NOMO-1 treated with DMSO at 0.1 percent for 48 hours (cell line): Measurements from ENCODE around the gene AGR3.
A peak's percentile ranks its signal among the peaks of the same experiment; 100 is the strongest.

Experiments
- DNase-seq: peaks from one replicate; lab custom pipeline; 2025; ENCODE audit not compliant: unreplicated experiment; lab: John Stamatoyannopoulos, UW

The AGR3 gene

DNA sequence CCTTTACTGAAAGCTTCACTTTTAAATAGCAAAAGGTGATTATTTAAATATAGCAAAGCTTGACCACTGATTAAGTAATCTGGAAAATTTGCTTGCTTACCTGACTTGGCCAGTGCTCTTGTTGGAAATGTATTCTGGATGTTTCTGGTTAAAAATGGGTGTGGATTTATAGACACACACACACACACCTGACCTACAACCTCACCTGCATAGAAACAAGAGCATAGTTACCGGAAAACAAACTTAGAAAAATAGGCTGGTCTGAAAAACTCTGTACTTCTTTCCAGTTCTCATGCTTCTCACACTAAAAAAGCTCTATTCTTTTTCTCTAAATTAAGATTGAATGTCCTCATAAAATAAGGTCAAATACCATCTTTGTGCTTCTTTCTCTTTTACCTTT lies at the start of gene AGR3:
AGR3 (minus strand) TSS at position 140 of the 400 bp plus-strand sequence. CDS start 3,365 bp downstream, outside the sequence.
- no peak for DNase-seq

- no peak for DNase-seq
These were observed 49.2 kb upstream of the AGR3 start for GRCh38 chr7:16930946-16931345.

DNA sequence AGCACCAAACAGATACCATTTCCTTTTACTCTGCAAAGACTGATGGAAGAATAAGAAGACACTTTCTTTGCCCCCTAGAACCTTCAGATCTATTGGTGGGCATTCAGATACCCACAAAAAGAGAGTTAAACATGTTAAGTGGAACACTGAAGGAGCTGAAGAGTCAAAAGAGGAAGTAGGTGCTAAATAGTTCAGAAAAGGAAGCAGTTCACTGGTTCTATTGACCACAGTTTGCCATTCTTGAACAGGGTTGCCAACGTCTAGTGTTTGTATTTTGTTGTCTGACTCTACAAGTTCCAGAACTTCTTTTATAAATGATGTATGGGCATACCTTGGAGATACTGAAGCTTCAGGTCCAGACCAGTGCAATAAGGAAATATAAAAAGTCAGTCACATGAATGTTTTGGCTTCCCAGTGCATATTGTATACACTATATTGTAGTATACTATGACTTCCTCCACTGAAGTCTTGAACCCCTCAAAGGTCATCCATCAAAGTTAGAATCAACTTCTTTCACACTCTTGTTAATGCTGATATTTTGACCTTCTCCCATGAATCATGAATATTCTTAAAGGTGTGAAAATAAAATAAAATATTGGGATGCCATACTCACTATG lies 47.5 kb upstream of the AGR3 start:
- DNase-seq, result peak; percentile 97

DNA sequence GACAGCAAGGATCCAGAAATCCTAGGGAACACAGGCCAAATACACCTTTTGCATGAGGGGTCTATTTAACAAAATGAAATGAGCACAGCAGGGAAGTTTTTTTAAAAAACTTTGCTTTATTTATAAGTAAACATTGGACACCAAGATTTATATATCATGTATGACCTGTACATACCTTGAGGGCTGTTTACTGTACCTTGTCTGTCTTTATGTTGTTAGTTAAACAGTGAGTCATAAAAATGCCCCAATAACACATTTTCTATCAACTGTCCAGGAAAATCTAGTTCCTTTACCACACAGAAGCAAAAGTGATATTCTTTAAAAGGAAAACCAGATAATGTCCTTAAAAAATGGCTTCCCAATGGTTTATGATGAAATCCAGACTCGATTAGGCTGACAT lies 45.1 kb upstream of the AGR3 start:
- no peak for DNase-seq

- peak; percentile 71 for DNase-seq
These were observed 44.5 kb upstream of the AGR3 start for GRCh38 chr7:16926283-16926682.

GRCh38 chr7:16925609-16926008 lies 43.8 kb upstream of the AGR3 start:
- DNase-seq, result no peak

DNA sequence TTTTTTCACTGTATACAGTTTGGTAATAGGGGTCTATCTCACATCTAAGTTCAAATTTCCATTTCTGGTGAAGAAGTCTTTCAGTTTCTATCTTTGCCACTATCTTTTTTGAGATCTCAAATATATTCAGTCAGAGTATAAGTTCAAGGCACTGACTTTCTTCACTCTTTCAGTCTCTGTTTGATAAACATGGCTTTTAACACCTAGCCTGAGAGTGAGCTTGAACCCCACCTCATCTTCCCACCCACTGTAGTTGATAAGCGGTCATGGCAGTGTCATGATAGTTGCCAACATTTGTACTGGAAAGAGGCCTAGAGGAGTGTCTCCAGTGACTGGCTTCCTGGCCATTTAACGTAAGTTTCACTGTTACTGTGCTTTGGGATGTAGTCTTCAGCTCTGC lies 41.2 kb upstream of the AGR3 start:
- DNase-seq, result no peak

DNA sequence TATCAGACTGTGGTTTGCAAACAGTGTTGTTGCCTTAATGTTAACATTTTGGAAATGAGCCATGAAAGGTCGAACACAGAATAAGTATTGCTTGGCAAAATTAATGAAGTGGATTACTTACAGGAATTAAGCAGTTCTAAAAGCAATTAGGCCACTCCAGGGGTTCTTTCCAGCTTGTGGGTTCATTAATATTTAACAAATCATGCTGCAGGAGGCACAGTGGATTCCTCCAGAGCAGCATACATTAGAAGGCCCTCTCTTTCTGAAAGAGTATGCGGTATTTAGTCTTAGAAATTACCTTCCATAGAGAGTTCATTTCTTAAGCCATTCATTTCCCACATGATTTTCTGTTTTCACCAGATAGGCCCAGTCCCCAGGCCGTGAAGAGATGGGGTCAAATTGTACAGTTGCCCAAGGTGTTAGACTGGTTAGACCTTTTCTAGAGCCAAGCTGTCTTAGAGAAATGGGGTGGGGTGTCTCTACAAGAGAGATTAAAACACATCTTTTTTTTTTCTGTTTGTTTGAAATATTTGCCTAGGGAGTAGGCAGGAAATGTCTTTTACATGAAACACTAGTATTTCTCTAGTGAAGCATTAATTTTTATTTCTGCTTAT lies 40.0 kb upstream of the AGR3 start:
- DNase-seq, result no peak

GRCh38 chr7:16921151-16921550 lies 39.4 kb upstream of the AGR3 start:
- no peak for DNase-seq

DNA sequence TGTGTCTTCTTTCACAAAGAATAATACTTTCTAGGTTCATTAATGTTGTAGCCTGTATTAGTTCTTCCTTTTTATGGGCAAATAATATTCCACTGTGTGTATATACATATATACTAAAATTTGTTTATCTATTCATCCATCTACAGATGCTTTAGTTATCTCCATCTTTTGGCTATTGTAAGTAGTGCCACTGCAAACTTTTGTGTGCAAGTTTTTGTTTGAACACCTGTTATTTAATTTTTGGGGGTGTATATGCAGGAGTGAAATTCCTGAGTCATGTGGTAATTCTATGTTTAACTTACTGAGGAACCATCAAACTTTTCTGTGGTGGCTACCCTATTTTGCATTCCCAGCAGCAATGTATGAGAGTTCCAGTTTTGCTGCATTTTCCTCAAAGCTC lies 37.7 kb upstream of the AGR3 start:
- DNase-seq, result no peak

DNA sequence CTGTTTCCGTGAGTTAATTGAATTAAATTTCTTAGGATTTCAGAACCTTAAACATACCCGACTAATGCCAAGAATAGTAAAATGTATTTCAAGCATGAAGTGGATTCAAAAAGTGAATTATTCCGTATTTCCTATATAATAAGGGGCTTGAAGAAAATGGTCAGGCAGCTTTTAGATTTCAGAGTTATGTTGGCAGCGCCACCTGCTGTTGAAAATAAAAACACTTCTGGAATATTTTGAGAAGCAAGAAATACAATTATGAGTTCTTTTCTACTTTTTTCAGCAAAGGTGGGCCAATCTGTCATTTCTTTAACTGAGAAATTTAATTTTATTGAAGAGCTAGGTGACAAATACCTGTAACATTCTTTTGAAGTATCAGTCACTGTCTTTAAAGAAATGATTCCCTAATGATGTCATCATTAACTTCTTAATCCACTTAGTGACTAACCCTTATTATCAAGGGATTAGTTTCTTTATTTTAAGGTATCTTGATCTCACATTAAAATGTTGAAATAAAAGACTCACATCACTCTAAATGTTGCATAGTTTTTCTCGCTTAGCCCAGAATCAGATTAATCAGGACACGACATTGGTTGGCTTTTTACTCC lies 36.6 kb upstream of the AGR3 start:
- peak; percentile 52 for DNase-seq

DNA sequence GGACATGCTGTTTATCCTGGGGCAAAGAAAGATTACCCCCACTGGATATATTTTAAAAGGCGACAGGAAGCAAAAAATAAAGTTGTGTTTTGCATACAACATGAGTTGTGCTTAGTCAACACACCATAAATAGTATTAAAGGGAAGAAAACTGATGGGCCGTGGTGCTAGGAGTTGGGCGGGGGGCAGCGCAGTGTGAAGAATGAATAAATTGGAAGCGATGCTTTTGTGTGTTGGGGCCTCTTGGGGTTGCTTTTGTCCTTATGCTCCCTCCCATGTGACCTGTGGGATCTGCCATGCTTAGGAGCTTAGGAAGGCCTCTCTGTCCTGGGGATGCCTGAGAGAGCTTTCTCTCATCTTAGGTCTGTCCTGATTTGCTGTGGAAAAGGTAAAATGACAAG lies 35.0 kb upstream of the AGR3 start:
- no peak for DNase-seq

DNA sequence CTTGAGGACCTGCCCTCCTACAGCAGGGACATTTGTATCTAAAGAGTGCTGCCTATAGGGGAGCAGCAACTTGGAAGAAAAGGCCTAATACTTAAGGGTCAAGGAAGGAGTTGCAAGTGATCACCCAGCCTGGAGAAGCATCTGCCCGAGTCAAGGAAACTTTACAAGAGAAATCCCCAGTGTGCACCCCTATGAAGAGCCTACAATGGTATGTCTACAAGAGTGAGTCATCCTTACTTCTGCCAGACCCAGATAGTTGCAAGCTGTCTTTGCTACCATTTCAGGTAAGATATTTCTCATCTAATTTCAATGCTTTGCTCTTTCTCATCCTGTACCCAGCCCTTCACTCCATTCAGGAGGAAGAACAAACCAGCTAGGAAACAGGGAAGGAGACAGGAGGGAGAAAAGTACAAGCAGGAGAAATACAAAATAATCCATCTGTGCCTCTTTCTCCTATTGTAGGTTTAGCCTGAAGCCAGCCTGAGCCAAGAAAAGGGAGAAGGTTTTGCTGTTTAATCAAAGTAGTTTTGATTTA lies 34.4 kb upstream of the AGR3 start:
- DNase-seq, result no peak

DNA sequence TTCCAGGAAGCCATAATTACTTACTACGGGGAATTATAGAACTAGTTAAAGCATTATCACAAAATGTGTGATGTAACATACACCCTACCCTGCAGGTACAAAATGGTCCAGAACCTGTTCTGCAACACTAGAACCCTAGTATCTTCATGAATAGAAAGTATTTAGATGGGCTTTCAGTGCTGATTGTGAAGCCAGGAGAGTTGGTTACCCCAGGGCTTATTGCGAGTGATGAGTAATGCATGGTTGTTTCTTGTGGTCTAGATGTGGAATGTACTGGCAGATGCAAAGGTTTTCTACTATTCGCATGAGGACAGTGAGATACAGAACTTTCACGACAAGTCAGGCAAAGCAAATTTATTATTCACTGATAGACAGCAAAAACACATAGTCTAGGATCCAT lies 33.6 kb upstream of the AGR3 start:
- DNase-seq, result peak; percentile 36

DNA sequence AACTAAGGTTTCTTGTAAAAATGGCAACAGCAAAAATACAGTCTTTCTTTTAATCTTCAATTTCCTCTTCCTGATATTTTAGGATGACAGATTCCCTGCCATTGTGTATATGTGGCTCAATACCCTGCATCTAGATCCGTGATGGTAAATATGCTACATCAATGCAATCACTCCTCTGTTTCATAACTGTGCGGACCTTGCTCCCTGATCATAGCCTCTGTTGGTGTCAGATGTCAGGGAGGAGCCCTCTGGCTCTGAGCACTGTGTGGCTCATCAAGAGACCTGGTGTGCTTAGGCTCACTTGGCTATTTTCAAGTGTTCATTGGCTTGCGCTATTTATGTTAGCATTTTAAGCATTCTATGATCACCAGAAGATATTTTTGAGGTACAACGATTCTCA lies 33.0 kb upstream of the AGR3 start:
- DNase-seq, result no peak

DNA sequence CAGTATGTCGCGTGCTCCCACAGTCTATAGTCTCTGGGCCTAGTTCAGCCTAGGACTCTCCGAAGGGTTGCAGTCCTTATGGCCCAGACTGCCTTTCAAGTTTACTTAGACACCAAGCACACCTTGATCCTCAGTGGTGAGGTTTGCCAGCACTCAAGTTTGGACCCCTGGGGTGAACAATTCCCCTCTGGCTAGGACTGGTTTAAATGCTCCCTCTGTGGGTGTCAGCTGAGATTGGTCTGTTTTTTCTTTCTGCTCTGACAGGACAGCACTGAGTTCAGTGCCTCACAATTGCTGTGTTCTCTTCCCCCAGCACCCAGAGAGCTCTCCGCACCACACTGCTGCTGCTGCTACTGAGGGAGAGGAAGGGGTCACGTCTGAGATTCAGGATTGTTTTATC lies 31.9 kb upstream of the AGR3 start:
- no peak for DNase-seq

DNA sequence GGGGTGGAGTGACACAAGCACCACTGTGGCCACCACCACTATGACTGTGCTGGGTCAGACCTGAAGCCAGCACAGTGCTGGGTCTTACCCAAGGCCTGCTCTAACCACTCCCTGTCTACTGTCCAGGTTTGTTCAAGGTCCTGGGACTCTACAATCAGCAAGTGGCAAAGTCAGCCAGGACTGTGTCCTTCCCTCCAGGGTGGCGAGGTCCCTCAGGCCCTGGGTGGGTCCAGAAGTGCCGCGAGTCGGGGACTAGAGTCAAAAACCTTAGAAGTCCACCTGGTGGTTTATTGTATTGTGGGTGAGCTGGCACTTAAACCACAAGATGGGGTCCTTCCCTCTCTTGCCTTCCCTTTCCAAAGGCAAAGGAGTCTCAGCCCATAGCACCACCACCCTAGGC lies 30.8 kb upstream of the AGR3 start:
- DNase-seq, result no peak

- DNase-seq, result no peak
These were observed 26.8 kb upstream of the AGR3 start for GRCh38 chr7:16908561-16908960.

DNA sequence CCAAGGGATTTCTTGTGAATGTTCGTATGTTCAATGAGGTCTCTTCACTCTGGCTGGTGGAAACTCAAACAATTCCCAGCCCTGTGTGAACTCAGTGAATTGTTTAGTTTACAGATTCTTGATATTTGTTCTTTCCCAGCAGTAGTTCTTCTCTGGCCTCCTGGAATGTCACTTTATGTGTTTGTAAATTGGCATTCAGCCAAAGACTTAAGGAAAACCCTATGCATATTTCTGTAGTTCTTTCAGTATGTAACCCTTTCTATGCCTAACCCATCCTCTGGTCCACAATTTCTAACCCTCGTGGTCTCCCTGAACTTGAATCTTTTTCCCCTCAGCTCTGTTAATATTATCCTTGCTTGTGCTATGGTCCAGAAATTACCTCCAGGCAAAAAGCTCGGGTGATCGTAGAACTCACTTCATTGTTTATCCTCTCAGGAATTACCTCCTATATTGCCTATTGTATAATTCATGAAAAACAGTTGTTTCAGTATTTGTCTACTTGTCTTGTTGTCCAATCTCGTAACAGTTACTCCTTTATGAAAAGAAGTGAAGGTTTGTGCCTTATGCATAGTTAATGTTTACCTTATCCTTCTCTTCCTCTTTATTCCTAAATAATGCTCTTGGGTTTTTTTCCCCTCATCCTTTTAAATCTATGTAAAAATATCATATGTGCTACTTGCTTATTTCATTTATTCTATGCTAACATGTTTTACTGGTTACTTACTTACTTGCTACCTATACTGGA lies 23.7 kb upstream of the AGR3 start:
- DNase-seq, result no peak

- no peak for DNase-seq
These were observed 22.3 kb upstream of the AGR3 start for GRCh38 chr7:16904076-16904475.

DNA sequence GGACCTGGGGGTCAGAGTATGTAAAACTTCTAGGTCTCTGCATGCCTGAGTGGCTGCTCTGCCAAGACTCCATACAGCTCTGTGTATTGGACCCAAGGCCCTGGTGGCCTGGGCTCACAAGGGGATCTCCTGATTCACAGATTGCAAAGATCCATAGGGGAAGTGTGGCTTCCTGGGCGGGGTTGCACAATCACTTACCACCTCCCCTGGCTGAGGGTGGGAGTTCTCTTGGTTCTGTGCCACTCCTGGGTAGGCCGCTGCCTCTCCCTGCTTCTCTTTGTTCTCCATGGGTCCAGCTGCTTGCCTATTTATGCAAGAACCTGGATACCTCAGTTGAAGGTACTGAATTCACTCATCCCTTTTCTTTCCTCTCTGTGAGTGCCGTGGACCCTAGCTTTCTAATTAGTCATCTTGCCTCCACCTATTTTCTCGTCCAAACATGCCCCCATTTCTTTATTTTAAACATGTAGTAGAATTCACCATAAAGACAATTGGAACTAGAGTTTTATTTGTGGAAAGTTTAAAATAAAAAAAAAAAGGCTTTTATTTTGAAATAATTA lies 18.5 kb upstream of the AGR3 start:
- no peak for DNase-seq
